ENCODE measurements around the gene ARHGEF7.

The ARHGEF7 gene

GRCh38 chr13:111316161-111316730, 201.1 kb downstream of the ARHGEF7 start:
- no peak for DNase-seq

- no peak for DNase-seq
Measured at GRCh38 chr13:111317042-111317550, 202.0 kb downstream of the ARHGEF7 start.

DNA sequence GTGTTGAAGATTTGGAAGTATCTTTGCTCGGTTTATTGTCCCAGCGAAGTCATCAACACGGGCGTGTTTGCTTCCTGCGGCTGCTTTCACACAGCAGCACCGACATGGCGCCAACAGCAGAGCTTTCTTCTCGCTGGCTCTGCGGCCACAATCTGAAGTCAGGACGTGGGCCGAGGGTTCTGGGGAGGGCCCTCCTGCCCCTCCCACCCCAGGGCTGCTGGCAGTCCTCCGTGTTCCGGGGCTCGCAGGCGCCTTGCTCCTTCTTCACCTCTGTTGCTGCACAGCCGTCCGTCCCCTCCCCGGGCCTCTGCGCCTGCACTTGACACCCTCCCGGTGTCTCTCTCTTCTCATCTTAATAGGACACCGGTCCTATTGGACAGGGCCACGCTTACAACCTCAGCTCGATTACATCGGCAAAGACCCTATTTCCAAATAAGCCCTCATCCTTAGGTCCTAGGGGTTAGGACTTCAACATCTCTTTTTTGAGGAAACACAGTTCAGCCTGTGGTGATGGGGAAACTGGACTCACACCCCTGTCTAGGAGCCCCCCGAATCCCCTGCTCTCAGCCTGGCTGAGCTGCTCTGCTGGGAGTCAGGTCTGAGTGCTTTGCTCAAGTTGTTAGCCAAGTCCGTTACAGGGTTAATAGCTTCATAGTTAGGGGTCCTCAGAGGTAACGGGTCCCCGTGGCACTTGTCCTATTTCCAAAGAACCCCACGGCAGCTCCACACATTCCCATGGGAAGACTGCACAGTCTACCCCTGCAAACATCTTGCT, 202.6 kb downstream of the ARHGEF7 start:
- DNase-seq: no peak

- no peak for DNase-seq
Measured at GRCh38 chr13:111318386-111318785, 203.3 kb downstream of the ARHGEF7 start.

- DNase-seq: no peak
Measured at GRCh38 chr13:111319521-111319920, 204.4 kb downstream of the ARHGEF7 start.

- no peak for DNase-seq
Measured at GRCh38 chr13:111319998-111320911, 205.1 kb downstream of the ARHGEF7 start, which contains the start of gene TEX29. TSS of gene TEX29 (plus strand) at chr13:111320642. CDS start at chr13:111320891, 249 bp downstream.

GRCh38 chr13:111322001-111322915, 207.1 kb downstream of the ARHGEF7 start:
- no peak for DNase-seq

GRCh38 chr13:111322916-111323331, 207.8 kb downstream of the ARHGEF7 start:
- DNase-seq: no peak

DNA sequence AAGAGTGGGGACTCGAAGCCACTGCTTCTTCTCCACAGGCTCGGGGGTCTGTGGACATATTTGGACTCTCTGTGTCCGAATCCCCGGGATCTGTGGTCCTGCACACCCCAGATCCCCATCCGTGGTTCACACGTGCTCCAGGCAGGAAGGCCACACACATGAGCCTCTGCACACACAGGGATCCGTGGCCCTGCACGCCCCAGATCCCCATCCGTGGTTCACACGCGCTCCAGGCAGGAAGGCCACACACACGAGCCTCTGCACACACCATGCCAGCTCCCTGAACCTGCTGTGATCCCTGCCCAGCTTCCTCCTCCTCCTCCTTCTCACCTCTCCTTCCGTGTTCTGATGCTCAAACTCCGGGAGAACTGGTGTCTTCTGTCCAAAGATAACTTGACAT, 208.4 kb downstream of the ARHGEF7 start:
- no peak for DNase-seq

DNA sequence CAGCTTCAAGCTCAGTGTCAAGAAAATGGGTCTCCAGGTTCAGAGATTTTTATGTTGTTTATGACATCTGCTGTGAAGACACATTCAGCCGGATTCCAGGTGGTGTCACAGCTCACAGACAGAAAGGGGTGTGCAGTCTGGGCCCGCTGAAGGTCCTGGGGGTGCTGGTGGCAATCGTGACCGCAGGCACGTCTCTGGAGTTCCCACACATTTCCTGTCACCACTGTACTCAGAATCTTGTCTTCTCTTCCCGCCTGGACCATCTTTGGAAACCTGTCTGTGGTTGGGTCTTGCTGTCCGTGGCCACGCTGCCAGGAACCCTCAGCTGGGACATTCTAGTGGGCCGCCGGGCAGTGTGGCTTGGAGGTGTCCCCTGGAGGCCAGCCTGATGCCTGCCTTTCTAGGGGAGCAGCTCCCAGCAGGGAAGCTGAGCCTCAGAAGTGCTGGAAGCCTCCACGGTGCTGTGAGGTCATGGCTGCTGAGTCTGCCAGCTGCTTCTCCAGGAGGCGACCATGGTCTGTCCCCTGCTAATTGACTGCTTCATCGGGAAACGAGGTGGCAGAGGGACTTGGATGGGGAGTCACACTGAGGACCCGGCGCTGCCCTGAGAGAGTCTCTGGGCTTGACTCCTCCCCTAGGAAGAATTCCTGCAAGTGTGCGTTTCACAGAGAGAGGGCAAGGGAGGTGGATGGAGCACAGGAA, 209.0 kb downstream of the ARHGEF7 start:
- DNase-seq: no peak

DNA sequence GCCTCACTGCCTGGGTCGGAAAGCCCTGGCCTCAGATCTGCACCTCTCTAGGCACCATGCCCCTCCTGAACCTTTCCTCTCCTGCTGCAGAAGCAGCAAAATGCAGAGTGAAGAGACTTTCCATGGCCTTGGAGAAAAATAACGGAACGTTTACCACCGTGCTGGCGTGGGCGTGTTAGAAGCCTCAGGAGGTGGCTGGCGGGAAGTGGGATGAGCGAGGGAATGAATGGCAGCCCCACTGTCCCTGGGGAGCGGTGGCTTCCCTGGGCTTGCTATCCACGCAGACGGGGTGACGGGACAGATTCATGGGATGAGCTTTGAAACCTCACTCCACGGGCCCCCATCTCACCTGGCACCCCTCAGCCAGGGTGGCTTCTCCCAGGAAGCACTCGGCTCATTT, 209.6 kb downstream of the ARHGEF7 start:
- DNase-seq: no peak

DNA sequence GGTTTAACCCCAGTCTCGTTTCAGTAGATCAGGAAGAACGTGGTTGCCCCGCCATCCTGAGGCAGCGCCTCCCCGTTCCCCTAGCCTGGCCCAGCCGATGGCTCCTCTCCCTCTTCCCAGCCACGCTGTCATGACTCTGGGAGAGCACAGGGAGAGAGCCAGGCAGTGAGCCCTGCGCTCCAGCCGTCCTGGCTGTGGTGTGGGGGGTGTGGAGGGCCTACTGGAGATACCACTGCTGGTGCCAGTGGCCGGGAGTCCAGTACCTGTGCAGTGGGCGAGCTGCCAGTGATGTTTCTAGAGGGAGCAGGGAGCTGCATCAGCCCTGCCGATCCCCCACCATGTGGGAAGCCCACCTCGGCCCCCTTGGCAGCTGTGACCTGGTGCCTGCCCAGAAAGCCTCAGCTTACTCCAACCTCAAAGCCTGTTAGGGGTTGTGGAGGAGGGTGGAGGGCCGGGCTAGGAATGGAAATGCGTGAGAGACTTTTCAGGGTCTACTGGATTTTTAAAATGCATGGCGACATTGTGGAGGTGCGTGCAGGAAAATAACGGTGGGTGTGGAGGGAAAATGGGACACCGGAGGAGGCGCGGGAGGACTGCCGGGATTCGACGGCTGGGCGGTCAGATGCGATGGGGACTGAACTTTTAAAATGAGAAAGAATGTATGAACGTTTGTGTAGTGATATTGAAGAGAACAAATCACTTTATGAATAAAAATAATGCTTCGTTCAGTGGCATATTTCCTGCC, 210.2 kb downstream of the ARHGEF7 start:
- no peak for DNase-seq

GRCh38 chr13:111325941-111326620, 211.0 kb downstream of the ARHGEF7 start:
- no peak for DNase-seq

GRCh38 chr13:111326621-111326965, 211.5 kb downstream of the ARHGEF7 start:
- no peak for DNase-seq

GRCh38 chr13:111326981-111327642, 212.0 kb downstream of the ARHGEF7 start:
- DNase-seq: no peak

DNA sequence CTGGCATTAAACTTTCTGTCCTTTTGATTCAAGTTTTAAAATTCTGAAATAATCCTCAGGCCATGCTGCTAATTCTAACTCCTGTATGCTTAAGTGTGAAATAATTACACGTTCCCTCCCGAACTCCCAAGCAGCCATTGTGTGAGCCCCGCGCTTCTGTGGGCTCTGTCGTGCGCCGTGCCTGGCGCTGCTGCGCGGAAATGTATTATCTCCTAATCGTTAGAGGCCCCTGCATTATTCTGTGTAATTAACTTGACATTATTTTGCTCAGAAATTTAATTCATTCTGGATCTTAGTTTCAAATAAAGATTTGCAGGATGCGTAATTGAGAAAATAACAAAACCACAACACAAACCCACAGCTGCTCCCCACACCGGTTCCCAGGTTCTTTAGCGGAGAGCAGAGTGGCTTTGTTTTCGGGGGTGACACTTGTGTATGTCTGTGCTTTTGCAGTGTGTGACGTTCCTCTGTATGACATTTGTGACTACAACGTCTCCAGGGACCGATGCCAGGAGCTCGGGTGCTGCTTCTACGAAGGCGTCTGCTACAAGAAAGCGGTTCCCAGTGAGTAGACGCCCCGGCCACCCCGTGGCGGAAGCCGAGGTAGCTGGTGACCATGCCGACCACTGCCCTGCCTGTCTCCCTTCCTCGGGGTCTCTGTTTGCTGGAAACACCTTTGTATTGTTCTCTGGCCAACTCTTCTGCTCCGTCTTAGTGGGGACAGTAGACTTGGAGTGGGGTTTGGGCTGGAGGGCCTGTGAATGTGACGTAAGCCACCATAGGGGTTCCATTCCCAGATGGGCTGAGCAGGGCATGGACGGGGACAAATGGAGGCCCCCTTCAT, 212.8 kb downstream of the ARHGEF7 start:
- no peak for DNase-seq

DNA sequence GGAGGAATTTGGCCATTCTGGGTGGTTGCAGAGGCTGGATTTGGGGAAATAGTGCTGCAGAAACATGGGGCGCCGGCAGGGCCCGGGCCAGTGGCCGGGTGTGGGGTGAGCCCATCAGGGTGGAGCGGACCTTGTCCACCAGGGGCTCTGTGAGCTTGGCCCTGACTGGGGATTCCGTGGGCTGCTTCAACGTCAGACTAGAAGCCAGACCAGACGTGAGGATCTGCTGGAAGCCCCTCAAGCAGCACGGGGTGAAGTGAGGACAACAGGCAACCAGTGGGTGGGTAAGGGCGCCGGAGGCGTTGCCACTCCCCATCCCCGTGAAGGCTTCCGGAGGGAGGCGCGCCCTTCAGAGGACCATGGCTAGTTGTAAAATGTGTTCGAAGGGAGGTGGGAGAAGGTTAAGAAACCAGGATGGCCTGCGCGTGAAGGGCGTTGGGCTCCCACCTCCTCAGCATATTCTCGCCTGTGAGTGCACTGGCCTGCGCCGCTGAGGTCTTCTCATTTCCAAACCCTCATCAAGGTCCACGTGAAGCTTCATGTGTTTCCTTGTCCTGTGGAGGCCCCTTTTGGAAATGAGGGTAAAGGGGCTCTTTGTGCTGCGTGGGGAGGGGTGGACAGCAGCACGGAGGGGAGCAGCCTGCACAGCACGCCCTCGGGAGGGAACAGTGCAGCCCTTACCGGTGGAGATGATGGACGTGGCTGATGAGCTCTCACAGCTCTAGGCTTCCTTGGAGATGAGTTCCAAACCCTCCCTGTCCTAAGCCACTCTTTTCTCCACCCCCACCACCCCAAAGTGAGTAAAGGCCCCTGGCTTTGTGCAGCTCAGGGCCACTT, 213.7 kb downstream of the ARHGEF7 start:
- DNase-seq: no peak

- DNase-seq: no peak
Measured at GRCh38 chr13:111329641-111330040, 214.5 kb downstream of the ARHGEF7 start.
